SKM-1 (cell line): Measurements from ENCODE around the gene DYRK1A.
A peak's percentile ranks its signal among the peaks of the same experiment; 100 is the strongest.

Source experiments
- DNase-seq: peaks from one replicate; lab custom pipeline; 2025; ENCODE audit not compliant: unreplicated experiment; lab: John Stamatoyannopoulos, UW

DYRK1A gene

DNA sequence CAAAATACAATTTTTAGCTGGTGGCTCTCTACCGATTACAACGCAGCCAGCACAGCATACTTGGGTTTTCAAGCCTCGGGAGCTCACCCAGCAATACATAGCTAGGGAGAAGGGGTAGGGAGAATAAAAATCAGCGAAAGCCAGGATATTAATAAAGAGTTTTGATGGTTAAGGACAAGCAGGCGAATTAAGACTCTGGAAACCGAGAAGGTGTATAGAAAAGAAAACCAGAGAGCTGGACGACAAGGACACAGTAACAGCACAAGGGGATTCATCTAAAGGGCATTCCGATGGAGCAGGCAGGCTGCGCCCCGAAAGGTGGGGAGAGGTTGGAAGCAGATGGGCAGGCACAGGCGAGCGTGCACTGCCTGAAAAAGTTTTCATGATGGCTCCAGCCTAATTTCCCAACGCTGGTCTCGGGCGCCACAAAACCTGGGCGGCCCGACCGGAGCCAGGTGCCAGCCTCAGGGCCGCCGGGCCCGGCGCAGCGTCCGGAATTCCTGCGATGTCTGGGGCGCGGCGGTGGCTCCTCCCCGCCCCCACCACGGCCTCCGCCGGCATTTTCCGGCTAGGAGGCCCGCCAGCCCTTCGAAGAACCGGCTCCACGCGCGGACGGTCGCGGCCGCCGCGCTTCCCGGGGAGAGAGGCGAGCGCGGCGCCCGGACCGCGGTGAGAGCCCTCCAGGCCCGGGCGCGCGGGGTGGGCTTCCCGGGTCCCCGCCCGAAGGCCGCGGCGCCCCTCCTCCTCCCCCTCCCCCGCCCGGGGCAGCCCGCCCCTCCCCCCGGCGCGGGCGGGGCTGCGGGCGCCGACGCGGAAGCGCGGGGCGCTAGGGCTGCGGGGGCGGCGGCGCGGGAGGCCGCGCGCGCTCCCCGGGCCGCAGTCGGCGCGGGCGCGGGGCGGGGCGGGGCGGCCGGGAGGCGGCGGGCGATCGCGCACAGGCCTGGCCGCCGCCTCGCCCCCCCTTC lies 774 bp upstream of the DYRK1A start:
- no peak for DNase-seq

GRCh38 chr21:37367336-37367702 lies 746 bp downstream of the DYRK1A start:
- no peak for DNase-seq

- DNase-seq = peak; percentile 38
Observed at GRCh38 chr21:37367703-37368540, 1.3 kb downstream of the DYRK1A start.

- DNase-seq = no peak
Observed at GRCh38 chr21:37368541-37369279, 2.1 kb downstream of the DYRK1A start.

- DNase-seq = no peak
Observed at GRCh38 chr21:37369307-37369854, 2.8 kb downstream of the DYRK1A start.

DNA sequence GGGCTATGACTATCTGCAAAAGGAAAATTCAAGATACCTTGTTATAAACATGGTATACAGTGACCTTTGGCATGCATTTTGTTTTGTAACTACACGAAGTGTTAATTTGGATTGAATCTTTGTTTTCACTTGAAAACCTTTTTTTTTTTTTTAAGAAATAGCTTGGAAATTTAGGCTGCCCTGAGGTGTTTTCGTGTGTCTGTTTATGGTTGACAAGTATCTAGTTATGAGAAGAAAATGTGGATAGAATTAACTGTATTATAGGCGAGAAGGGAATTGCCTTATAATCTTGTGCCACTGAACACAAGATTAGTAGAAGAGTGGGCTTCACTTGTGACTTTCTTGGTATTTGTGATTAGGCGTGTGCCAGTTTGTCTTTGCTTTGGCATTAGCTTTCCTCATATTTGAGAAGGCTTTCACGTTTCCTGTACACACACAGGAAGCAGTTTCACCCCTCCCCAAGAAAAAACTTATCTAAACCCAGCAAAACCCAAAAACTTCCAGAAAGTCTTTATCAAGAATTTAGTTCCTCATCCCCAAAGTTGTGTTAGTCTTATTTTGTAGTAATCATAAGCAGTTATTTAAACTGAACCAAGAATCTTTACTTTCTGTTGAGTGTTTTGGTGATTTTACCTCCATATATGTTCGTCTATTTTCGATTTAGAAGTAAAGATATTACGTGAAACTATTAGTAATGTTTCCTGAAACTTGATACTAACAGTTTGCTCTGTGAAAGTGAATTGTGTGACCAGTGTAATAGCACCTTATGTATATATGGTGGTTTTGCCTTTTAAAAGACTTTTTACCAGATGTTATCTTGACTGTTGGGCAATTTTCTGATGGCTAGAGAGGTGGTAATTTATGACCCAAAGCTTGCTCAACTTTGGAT lies 3.8 kb downstream of the DYRK1A start:
- DNase-seq = no peak

DNA sequence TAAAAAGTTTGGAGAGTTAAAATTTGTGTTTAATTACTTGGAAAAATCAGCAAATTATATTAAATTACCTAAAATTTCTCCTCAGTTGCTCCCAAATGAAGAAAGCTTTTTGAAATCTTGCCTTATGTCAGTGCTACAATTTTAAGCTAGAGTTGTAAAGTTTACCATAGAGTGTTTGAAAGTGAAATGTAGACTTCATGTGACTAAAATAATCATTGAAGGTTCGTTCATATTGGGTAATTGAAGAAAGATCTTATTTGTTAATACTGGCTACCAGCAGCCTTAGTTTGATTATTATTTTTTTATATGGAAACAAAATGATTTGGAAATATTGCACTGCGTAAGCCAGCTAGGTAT lies 4.4 kb downstream of the DYRK1A start:
- DNase-seq = no peak

GRCh38 chr21:37372127-37372731 lies 5.7 kb downstream of the DYRK1A start:
- DNase-seq = no peak

- no peak for DNase-seq
Observed at GRCh38 chr21:37372951-37373350, 6.4 kb downstream of the DYRK1A start.

DNA sequence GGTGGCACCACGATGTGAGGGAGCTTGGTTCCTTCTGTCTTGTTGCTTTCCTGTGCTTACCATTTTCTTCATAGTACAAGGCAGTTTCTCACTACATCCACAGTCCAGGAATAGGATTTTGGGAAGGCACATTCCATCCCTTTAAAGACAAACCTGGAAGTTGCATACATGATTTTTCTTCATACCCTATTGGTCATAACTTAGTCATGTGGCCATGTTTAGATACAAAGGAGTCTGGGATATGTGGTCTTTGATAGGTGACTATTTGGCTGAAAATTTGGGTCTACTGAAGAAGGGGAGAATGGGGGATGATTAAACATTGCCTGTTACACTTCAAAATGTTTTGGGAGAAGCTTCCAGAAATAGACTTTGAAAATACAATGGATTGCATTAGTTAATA lies 7.0 kb downstream of the DYRK1A start:
- no peak for DNase-seq

DNA sequence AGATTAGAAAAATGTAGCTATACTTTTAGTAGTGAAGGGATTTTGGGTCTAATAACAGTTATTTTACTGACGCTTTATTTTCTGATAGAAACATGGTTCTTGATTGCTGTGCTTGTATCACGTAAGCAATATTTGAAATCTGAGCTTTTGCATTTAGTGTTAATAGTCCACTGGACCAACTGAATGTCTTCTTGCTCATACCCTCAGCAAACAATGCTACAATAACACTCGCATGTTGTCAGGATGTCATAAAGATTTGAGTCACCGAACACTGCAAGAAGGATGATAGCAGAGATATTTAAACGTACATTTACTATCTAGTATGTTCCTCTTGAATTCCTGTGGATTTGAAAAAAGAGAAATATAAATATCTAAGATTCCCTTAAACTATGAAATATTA lies 7.5 kb downstream of the DYRK1A start:
- no peak for DNase-seq

GRCh38 chr21:37375866-37376574 lies 9.4 kb downstream of the DYRK1A start:
- DNase-seq = no peak

DNA sequence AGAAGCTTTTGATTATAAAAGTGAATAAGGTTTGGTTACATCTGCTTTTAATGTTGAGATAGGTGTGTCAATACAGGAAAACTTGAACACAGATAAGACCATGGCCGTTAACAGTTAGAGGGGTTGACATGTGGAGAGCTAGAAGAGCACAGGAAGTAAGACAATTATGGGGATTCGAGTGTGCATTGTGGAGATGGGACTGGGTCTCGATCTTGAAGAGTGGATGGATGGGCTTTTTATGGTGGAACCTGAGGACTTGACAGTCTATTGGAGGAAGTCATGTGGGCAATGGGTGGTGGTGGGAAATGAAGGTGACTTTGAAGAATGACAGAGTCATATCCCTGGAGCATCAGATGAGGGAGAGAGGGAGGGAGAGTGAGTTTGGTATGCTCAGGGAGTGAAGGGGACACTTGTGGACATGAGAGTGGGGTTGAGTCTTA lies 12.1 kb downstream of the DYRK1A start:
- DNase-seq = no peak

- no peak for DNase-seq
Observed at GRCh38 chr21:37380349-37381323, 14.1 kb downstream of the DYRK1A start.

DNA sequence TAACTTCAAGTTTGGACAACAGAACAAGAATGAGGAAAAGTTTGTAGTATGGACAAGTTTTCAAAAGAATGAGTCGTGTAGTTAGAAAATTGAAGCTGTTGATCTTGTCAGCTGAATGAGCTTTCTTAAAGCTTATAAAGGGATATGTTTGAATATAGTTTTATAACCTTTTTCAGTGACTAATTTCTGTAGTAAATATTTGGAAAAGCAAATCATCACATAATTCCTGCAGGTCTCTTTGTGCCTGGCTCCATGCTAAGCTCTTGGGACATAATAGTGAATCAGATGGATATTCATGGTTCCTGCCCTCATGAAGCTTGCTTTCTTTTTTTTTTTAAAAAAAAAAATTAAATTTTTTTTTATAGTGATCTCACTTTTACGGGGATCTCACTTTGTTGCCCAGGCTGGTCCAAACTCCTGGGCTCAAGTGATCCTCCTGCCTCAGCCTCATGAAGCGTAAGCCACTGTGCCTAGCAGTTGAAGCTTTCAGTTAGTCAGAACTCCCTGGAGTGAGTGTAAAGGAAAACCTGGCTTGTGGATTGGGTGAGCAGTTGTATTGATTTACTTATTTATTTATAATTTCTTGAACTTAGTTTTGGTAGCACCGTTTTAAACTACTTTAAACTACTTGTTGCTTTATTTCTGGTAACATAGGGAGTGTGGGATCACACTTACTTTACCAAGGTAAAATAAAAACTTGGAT lies 15.5 kb downstream of the DYRK1A start:
- DNase-seq = no peak

DNA sequence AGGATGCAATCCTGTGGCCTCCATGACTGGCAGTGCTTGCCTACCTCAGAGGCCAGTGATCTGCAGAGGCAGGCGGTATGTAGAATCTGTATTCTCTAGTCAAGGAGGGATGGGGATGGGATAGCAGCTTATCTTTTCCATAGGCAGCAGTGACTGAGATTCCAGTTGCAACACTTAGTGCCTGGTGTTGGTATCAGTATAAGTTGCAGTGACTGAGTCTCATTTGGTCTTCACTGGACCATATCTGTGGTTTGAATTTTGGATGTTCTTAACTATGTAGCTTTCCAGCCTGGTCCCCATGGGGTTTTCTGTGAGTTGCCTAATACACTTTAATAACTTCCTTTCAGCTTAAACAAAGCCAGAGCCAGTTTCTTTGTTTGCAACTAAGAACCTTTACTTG lies 16.5 kb downstream of the DYRK1A start:
- DNase-seq = no peak

GRCh38 chr21:37383784-37384311 lies 17.3 kb downstream of the DYRK1A start:
- DNase-seq = no peak
